Motor neuron (in vitro differentiated cells): Measurements from ENCODE around the gene ARL15. TPM values are rescaled to one million over a fixed set of nuclear protein-coding genes. Genes with fewer than 3 reads are reported as not detected.

Experiments used
- ATAC-seq, 8 experiments: fragments of 200-7000 bp; cut with Tn5 transposase; replicated peaks in 6 of 8; 2 replicates each; pipeline ENCODE4 v1.8.0; 2021; ENCODE audit warnings: mild to moderate bottlenecking in 8 of 8, moderate library complexity in 8 of 8
- H3K27ac ChIP-seq, 2 donors: fragments of 250-450 bp; sonication (Bioruptor Pico); 2 replicates each; pipeline ENCODE4 v1.9.0; 2021; ENCODE audit warnings: antibody characterized with exemption in 2 of 2, mild to moderate bottlenecking in 2 of 2, moderate library complexity in 1 of 2
- H3K4me1 ChIP-seq, 2 donors: fragments of 250-450 bp; sonication (Bioruptor Pico); replicated peaks in 1 of 2; 2 replicates each; pipeline ENCODE4 v1.6.1; 2021; ENCODE audit warnings: antibody characterized with exemption in 2 of 2, mild to moderate bottlenecking in 2 of 2, moderate library complexity in 1 of 2
- H3K4me3 ChIP-seq, 5 donors: fragments of 250-450 bp; sonication (Bioruptor Pico); 2 replicates each; pipeline ENCODE4 v1.9.0; 2021; ENCODE audit warnings: antibody characterized with exemption in 5 of 5, mild to moderate bottlenecking in 5 of 5, moderate library complexity in 4 of 5
- WGBS, 10 experiments: fragments of 450-650 bp; shearing (Covaris generic); methylation state at CpG; one replicate each; pipeline ENCODE4 v1.0.0; 2022; 5-methylcytosine and 5-hydroxymethylcytosine counted together
- in situ Hi-C, 9 experiments: fragments of 400-800 bp; cut with MboI; loops; one replicate each; pipeline ENCODE4 v1.15.0; 2021; ENCODE audit warnings: low sequenced_read_pairs in 9 of 9, low pct_unique_long_range_greater_than_20kb in 2 of 9; ENCODE audit not compliant: unreplicated experiment in 9 of 9
- total RNA-seq, 8 experiments: library from RNA; unstranded; fragments of 300-600 nt; gene quantifications; 2 replicates each; pipeline versions ENCODE4 v1.2.3 to v1.2.4, GENCODE V29; 2022

The ARL15 gene
- total RNA-seq, 8 experiments from 2014 or later, result 17.0 to 44.6 (median 22.3) TPM

DNA sequence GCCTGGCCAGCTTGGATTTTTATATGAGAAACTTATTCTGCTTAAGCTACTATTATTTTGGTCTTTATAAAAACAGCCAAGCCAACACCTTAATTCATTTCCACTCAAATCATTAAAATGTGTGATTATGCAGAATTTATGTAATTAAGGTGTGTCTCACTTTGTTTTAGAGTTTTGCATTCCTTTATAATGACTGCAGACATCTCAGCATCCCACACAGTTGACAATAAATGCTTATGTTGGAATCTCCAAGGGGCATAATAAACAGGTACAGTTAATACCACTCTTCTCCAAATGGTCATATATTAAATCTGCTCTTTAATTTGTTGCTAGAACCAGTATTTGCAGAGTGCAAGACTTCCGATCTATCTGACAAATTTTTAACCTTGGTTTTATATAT is 34.3 kb downstream of the ARL15 start:
- 20 to 100% (median 96%) methylated on average over 1 of the region's 1 CpG; no CpG with 5 or more reads in 2 of the 10 experiments for WGBS, 10 experiments
- in situ Hi-C loops, result no loop called here

DNA sequence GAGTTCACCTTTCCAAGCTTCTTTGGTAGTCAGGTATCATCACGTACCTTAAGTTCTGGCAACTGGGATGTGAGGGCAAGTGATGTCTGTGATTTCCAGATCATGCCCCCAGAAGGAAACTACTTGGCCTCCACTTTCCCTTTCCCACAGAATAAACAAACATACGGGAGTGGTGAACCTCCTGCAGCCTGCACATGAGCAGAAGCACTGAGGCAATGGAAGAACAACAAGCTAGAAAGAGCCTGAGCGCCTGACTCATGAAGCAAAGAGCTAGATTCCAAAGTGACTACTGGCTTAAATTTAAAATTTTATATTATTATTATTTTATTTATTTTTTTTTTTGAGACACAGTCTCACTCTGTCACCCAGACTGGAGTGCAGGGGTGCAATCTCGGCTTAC is 35.0 kb downstream of the ARL15 start:
- 83 to 100% (median 91%) methylated on average over 1 to 4 of the region's 4 CpGs; no CpG with 5 or more reads in 3 of the 10 experiments for WGBS, 10 experiments
- no peak overlapping the region for H3K4me3 ChIP-seq
- no peak for ATAC-seq
- H3K4me1 ChIP-seq, result no peaks in the 10 kb centered on the region
- no peak overlapping the region for H3K27ac ChIP-seq
- in situ Hi-C loops, result no loop called here

More for the DNA sequence above, 34.3 kb downstream of the ARL15 start:
- peak in 3 of 8 experiments; percentile 83 to 87 (median 86) for ATAC-seq
- no peak overlapping the region for H3K4me3 ChIP-seq
- H3K4me1 ChIP-seq, result no peaks in the 10 kb centered on the region
- H3K27ac ChIP-seq, result no peak overlapping the region

DNA sequence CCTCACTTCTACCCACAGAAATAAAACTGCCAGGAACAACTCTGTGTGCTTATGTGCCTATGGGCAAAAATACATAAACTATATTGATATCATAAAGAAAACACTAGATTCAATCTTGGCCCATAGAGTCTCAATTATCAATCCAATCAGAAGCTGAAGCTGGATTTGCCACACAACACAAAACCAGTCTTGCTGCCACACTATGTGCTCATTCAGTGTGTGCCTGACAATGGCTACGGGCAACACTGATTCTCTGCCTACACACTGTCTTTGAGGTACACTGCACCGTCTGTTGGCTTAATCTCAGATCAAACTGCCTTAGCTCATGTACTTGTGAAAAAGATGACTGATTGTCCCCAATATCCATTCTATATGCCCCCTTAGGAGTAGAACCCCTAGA is 35.4 kb downstream of the ARL15 start:
- no peak overlapping the region for H3K4me3 ChIP-seq
- no peak for ATAC-seq
- no peak overlapping the region for H3K27ac ChIP-seq
- WGBS, 10 experiments, result 100% methylated on average over 1 to 2 of the region's 2 CpGs; no CpG with 5 or more reads in 5 of the 10 experiments
- in situ Hi-C loops, result loop anchor here in 2 of 9 experiments (25.0 kb wide), 1 partner anchor 612 kb away; no protein-coding TSS in a partner anchor
- H3K4me1 ChIP-seq, result no peaks in the 10 kb centered on the region

DNA sequence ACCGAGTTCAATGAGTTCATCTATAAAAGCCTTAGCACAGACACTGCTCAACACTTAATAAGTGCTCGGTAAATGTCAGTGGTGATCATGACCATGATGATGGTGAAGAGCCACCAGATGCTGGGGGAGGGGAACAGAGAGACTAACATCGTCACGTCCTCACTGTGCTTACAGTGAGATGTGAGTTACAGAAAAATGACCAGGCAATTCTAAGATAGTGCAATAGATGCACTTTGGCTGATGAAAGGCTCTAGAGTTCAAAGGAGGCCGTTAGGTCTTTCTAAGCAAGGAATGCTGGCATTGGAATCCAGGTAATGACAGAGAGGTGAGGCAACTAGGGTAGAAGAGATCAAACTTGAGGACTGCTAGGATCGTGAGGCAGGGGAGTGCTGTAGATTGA is 36.7 kb downstream of the ARL15 start:
- ATAC-seq, result no peak
- WGBS, 10 experiments, result 73 to 95% (median 89%) methylated on average over 2 to 5 of the region's 6 CpGs; no CpG with 5 or more reads in 2 of the 10 experiments
- H3K4me3 ChIP-seq, result no peak overlapping the region
- no peaks in the 10 kb centered on the region for H3K4me1 ChIP-seq
- H3K27ac ChIP-seq, result no peak overlapping the region
- in situ Hi-C loops, result loop anchor here in 2 of 9 experiments (25.0 kb wide), 1 partner anchor 614 kb away; no protein-coding TSS in a partner anchor

DNA sequence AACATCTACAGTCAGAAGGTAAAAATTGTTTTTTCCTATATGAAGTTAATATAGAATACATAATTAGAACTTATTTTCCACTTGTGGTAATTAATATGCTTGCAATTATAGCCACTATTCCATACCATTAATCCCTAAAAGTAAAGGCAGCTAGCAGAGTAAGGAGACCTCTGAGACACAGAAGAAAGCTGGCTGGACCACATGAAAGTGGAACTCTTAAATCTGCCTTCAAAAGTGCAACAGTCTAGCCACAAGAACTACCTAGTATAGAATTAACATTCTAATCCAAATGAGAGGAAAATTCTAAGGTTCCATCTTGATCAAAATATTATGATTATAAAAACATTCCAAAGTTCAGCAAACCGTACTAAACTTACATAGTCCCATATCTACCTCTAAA is 37.6 kb downstream of the ARL15 start:
- no peak for ATAC-seq
- in situ Hi-C loops, result loop anchor here in 2 of 9 experiments (25.0 kb wide), 1 partner anchor 615 kb away; no protein-coding TSS in a partner anchor
- Histone ChIP-seq H3K4me1 (no peaks in the 10 kb centered on the region), H3K4me3 (no peak overlapping the region), H3K27ac (no peak overlapping the region)
- WGBS, 10 experiments, result 63 to 100% (median 100%) methylated on average over 1 of the region's 1 CpG; no CpG with 5 or more reads in 3 of the 10 experiments

DNA sequence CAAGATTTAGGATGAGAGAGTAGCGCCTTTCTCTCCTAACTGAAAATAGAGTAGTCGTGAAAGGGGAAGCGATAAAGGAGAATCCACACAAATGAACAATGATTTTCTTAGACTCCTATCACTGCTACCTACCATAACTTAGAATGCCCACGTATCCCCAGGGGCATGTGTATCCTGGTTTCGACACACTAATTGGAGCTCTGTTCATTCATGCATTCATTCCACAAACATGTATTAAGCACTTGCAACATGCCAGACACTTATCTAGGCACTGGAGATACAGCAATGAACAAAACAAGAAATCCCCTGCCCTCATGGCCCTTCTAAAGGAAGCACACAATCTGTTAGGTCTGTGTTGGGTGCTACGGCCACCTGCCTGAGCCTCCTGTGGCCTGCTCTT is 40.0 kb downstream of the ARL15 start:
- no peak for ATAC-seq
- in situ Hi-C loops, result loop anchor here in 2 of 9 experiments (25.0 kb wide), 1 partner anchor 617 kb away; no protein-coding TSS in a partner anchor
- Histone ChIP-seq H3K4me3 (no peak overlapping the region), H3K4me1 (no peaks in the 10 kb centered on the region), H3K27ac (no peak overlapping the region)
- WGBS, 10 experiments, result 50 to 100% (median 65%) methylated on average over 1 to 4 of the region's 6 CpGs; no CpG with 5 or more reads in 2 of the 10 experiments

DNA sequence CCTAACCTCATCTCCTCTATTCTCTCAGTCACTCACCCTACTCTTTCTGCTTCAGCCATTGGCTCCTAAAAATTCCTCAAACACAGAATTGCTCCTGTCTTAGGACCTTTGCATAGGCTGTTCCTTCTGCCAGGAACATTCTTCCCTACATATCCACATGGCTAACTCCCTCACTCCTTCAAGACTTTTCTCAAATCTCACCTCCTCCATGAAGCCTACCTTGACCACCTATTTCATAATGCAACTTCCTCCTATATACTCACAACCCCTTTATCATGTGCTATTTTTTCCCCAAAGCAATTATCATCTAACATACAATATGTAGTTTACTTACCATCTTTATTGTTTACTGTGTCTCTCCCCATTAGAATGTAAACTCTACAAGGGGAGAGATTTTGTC is 45.8 kb downstream of the ARL15 start:
- ATAC-seq, result no peak

DNA sequence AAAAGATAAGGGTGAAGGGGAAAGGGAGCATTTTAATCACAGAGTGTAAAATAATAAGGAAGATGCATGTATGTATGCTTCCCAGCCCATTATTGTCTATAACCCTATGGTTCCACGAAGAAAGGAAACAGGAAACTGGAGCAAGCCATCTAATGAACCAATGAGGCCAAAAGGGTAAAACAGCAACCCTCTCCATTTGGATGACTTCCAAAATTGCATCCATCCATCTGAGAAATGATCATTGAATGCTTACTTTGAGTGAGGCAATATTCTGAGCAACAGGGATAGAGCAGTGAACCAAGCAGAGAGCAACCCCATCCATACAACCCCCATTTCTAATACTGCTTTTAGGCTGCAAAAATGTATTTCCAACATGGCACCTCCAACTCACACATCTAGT is 46.9 kb downstream of the ARL15 start:
- no peak overlapping the region for H3K4me3 ChIP-seq
- no peak overlapping the region for H3K27ac ChIP-seq
- ATAC-seq, result no peak
- 40 to 100% (median 89%) methylated on average over 1 of the region's 1 CpG; no CpG with 5 or more reads in 2 of the 10 experiments for WGBS, 10 experiments
- peaks cover 0 to 2% of the 10 kb centered on the region in 2 donors for H3K4me1 ChIP-seq
- in situ Hi-C loops, result loop anchor here in 2 of 9 experiments (25.0 kb wide), 1 partner anchor 624 kb away; no protein-coding TSS in a partner anchor

More for the DNA sequence above, 45.8 kb downstream of the ARL15 start:
- Histone ChIP-seq H3K4me3 (no peak overlapping the region), H3K4me1 (peaks cover 0 to 2% of the 10 kb centered on the region in 2 donors), H3K27ac (no peak overlapping the region)
- in situ Hi-C loops, result loop anchor here in 2 of 9 experiments (25.0 kb wide), 1 partner anchor 623 kb away; no protein-coding TSS in a partner anchor

DNA sequence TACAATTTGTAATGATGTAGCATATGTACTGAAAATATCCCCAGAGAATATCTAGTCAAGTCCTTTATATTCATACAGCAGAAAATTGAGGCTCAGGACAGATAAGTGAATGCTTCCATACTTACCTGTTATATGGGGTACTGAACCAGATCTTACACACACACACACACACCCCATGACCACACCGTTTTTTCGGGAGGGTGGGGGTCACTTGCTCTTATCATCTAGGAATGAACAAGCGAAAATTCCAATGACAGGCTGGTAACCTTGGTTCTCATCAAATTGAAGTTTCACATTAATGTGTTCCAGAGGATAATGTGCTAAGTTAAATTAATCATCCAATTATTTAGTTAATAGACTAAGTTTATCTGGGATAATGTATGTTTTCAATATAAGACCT is 48.8 kb downstream of the ARL15 start:
- no peak for ATAC-seq
- Histone ChIP-seq H3K4me3 (no peak overlapping the region), H3K27ac (no peak overlapping the region), H3K4me1 (peaks cover 0 to 2% of the 10 kb centered on the region in 2 donors)
- 69 to 100% (median 96%) methylated on average over 1 to 3 of the region's 3 CpGs; no CpG with 5 or more reads in 2 of the 10 experiments for WGBS, 10 experiments
- in situ Hi-C loops, result loop anchor here in 2 of 9 experiments (25.0 kb wide), 1 partner anchor 626 kb away; no protein-coding TSS in a partner anchor

DNA sequence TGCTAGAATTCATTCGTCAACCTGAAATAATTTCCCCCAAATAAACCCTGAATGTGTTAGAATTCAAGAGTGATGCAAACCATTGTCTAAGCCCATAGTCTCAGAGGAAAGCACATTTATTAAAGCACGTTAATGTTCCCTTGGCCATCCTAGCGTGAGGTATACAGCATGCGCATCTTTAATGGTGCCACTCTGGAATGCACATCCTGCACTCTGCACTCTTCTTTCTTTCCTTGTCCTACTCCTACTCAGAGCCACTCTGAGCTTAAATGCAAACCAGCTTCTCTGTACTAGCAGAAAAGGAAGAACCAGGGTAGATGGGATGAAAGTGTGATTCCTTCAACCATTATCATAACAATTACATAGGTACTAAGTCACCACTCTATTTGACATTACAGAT is 50.4 kb downstream of the ARL15 start:
- Histone ChIP-seq H3K4me1 (peaks cover 0 to 2% of the 10 kb centered on the region in 2 donors), H3K4me3 (no peak overlapping the region), H3K27ac (no peak overlapping the region)
- in situ Hi-C loops, result loop anchor here in 2 of 9 experiments (10.0 to 25.0 kb wide), 2 partner anchors 165 to 627 kb away; no protein-coding TSS in a partner anchor
- ATAC-seq, result peak in 7 of 8 experiments; percentile 49 to 99 (median 96)
- WGBS, 10 experiments, result 6 to 100% (median 61%) methylated on average over 1 to 4 of the region's 4 CpGs

DNA sequence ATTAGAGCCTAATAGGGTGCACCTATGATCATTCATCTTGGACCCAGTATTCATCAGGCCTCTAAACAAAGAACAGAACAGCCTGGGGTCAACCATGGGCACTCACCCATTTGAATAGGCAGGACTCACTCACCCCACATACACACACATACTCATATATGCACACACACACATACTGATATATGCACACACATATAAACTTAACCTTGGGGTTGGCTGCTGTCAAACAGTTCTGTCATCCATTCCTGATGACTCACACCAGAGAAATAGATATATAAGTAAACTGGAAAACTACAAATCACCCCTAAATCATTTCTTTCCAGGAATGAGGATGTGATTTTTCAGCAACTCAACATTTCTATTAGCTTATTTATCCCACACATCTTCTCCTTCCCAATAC is 51.3 kb downstream of the ARL15 start:
- H3K27ac ChIP-seq, result no peak overlapping the region
- H3K4me1 ChIP-seq, result peaks cover 0 to 2% of the 10 kb centered on the region in 2 donors
- H3K4me3 ChIP-seq, result no peak overlapping the region
- in situ Hi-C loops, result loop anchor here in 2 of 9 experiments (10.0 to 25.0 kb wide), 2 partner anchors 166 to 628 kb away; no protein-coding TSS in a partner anchor
- ATAC-seq, result peak in 3 of 8 experiments; percentile 16 to 48 (median 27)

DNA sequence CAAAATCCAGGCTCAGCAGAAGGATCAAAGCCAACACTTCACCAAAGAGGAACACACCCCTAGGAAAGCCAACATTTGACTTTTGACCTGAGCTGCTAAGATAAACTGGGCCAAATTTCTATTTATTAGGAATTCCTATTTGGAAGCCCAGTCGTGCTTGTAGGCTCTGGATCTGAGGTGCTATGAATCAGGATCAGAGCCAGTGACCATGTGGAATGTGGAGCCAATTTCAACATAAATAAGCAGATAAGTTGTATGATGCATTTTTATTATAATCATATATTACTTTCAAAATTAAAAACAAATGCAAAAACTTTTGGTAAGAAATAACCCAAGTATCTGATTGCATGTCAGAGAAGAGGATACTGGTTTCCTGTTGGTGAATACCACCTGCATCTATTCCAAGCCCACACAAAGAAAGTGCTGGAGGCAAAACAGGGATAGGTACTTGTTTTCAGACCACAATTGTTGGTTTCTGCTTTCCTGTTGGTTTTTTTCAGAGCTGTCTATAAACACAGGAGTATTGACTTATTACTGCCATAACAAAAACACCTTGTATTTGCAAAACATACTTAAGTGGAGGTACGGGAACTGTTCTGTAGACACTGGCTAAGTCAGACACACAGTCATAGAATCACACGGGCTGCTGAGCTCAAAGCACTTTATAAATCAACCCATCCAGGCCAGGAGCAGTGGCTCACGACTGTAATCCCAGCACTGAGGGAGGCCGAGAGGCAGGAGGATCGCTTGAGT is 52.8 kb downstream of the ARL15 start:
- no peak overlapping the region for H3K27ac ChIP-seq
- peaks cover 0 to 2% of the 10 kb centered on the region in 2 donors for H3K4me1 ChIP-seq
- 50 to 100% (median 81%) methylated on average over 1 to 5 of the region's 6 CpGs; no CpG with 5 or more reads in 2 of the 10 experiments for WGBS, 10 experiments
- no peak overlapping the region for H3K4me3 ChIP-seq
- in situ Hi-C loops, result loop anchor here in 2 of 9 experiments (10.0 to 25.0 kb wide), 2 partner anchors 167 to 630 kb away; no protein-coding TSS in a partner anchor
- ATAC-seq, result no peak
